HepG2 (cell line): ENCODE measurements around the gene ANTKMT. TPM values are rescaled to one million over a fixed set of nuclear protein-coding genes. Genes with fewer than 3 reads are reported as not detected.

Experiments used
- HNRNPUL1 ChIP-seq: fragments of 200-400 bp; formaldehyde crosslinking; IDR thresholded peaks from 2 replicates; pipeline ENCODE4 v1.6.1; 2017; ENCODE audit warnings: low read depth, mild to moderate bottlenecking, low read length, moderate library complexity
- SRY ChIP-seq: sonication (generic); formaldehyde crosslinking; IDR thresholded peaks from 2 replicates; pipeline ENCODE4 v1.8.0; 2022; ENCODE audit warnings: mild to moderate bottlenecking, missing genetic modification reagents
- ZNF33A ChIP-seq: sonication (generic); formaldehyde crosslinking; IDR thresholded peaks from 2 replicates; pipeline ENCODE4 v1.5.1; 2020; ENCODE audit warnings: missing genetic modification reagents, mild to moderate bottlenecking, moderate library complexity, borderline replicate concordance
- ZNF607 ChIP-seq: sonication (generic); formaldehyde crosslinking; IDR thresholded peaks from 2 replicates; pipeline ENCODE4 v1.5.1; 2020; ENCODE audit warnings: missing genetic modification reagents, mild to moderate bottlenecking, borderline replicate concordance
- ZNF878 ChIP-seq: sonication (generic); formaldehyde crosslinking; IDR thresholded peaks from 2 replicates; pipeline ENCODE4 v1.8.1; 2023; ENCODE audit warnings: mild to moderate bottlenecking, missing genetic modification reagents, moderate library complexity
- polyA plus RNA-seq, 8 experiments: library from polyadenylated mRNA; depleted of rRNA in 3 of 8; stranded (reverse) in 7 of 8; unstranded in 1 of 8; fragments of >200 nt; fragmentation: Illumina TruSeq in 4 of 8; extraction: Trizol in 4 of 8; gene quantifications; 2 replicates each; pipeline versions ENCODE4 v1.2.1 to v1.2.3, GENCODE V29; 2011 to 2016; ENCODE audit warnings: low read depth in 4 of 8, missing spikeins in 1 of 8, mixed read lengths in 1 of 8; ENCODE audit not compliant: insufficient read depth in 1 of 8
- total RNA-seq, 5 experiments: library from RNA; depleted of rRNA; stranded (reverse); fragments of >200 nt; fragmentation: Illumina TruSeq; extraction: Trizol; gene quantifications; 2 replicates each; pipeline ENCODE4 v1.2.3, GENCODE V29; 2016; ENCODE audit warnings: low read depth in 1 of 5
- TF ChIP-seq, protein P1 (sequence below): sonication (generic); formaldehyde crosslinking; IDR thresholded peaks from 2 replicates; pipeline ENCODE4 v1.5.0; 2020; ENCODE audit warnings: missing genetic modification reagents, mild to moderate bottlenecking, borderline replicate concordance
- TF ChIP-seq, protein P2 (sequence below): sonication (generic); formaldehyde crosslinking; IDR thresholded peaks from 2 replicates; pipeline ENCODE4 v1.9.0; 2022; ENCODE audit warnings: missing genetic modification reagents, mild to moderate bottlenecking, borderline replicate concordance
- TF ChIP-seq, protein P3 (sequence below): fragments of 450-650 bp; IDR thresholded peaks from 2 replicates; pipeline ENCODE4 v1.6.1; 2017
- TF ChIP-seq, protein P4 (sequence below): sonication (generic); formaldehyde crosslinking; IDR thresholded peaks from 2 replicates; pipeline ENCODE4 v1.5.0; 2020; ENCODE audit warnings: missing genetic modification reagents
- TF ChIP-seq, protein P5 (sequence below): sonication (generic); formaldehyde crosslinking; IDR thresholded peaks from 2 replicates; pipeline ENCODE4 v1.8.1; 2023; ENCODE audit warnings: mild to moderate bottlenecking, missing genetic modification reagents
- TF ChIP-seq, protein P6 (sequence below): sonication (generic); formaldehyde crosslinking; IDR thresholded peaks from 2 replicates; pipeline ENCODE4 v1.5.0; 2020; ENCODE audit warnings: mild to moderate bottlenecking, missing genetic modification reagents
- TF ChIP-seq, protein P7 (sequence below): sonication (generic); formaldehyde crosslinking; IDR thresholded peaks from 2 replicates; pipeline ENCODE4 v1.8.0; 2022; ENCODE audit warnings: mild to moderate bottlenecking, missing genetic modification reagents, borderline replicate concordance
- TF ChIP-seq, protein P8 (sequence below): sonication (generic); formaldehyde crosslinking; IDR thresholded peaks from 2 replicates; pipeline ENCODE4 v1.5.0; 2020; ENCODE audit warnings: missing genetic modification reagents, mild to moderate bottlenecking, borderline replicate concordance

ANTKMT gene
- total and polyA plus RNA-seq, 2 of the 13 experiments (the other 11 are each of a cell fraction or from before 2014, with no cell fraction given), result 7.5 to 47.8 TPM

DNA sequence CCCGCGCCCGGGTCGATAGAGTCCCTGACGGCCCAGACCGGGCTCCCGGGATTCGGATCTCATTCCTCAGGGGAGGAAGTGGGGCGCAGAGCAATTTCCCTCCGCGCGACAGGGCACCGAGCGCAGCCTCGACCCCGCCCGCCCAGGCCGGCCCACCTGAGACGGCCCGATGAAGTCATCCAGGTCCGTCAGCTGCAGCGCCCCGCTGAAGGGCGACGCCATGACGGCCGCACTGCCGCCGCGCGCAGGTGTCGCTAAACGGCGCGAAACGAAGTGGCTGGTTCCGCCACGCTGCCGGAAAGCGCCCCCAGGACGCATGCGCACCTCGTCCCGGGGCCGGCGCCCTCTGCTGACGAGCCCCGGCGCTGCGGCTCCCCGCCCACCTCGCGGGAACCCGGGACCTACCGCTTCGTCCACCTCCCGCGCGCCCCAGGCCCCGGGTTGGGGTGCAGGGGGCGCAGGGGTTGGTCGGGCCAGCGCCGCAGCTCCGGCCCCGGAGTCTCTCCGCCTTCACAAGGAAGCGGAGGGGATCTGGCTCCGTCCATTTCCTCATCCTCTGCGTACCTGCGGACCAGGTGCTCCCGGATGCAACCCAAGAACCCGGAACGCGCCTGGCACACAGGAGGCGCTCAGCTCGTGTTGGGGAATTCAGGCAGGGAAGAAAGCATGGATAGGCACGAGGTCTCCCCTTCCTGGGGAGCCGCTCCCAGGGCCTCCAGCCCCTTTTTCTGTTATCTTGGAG lies 20.0 kb downstream of the ANTKMT start, which contains the start of gene CIAO3 (continued):
- TF ChIP-seq ZNF33A (CRISPR knock-in tag), result no peak
- TF ChIP-seq, protein P1, sequence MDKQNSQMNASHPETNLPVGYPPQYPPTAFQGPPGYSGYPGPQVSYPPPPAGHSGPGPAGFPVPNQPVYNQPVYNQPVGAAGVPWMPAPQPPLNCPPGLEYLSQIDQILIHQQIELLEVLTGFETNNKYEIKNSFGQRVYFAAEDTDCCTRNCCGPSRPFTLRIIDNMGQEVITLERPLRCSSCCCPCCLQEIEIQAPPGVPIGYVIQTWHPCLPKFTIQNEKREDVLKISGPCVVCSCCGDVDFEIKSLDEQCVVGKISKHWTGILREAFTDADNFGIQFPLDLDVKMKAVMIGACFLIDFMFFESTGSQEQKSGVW, result peak; percentile 74; the same call in 1 of the 2 replicates
- TF ChIP-seq SRY (CRISPR knock-in tag), result peak; percentile 47; the same call in 1 of the 2 replicates
- TF ChIP-seq, protein P2, sequence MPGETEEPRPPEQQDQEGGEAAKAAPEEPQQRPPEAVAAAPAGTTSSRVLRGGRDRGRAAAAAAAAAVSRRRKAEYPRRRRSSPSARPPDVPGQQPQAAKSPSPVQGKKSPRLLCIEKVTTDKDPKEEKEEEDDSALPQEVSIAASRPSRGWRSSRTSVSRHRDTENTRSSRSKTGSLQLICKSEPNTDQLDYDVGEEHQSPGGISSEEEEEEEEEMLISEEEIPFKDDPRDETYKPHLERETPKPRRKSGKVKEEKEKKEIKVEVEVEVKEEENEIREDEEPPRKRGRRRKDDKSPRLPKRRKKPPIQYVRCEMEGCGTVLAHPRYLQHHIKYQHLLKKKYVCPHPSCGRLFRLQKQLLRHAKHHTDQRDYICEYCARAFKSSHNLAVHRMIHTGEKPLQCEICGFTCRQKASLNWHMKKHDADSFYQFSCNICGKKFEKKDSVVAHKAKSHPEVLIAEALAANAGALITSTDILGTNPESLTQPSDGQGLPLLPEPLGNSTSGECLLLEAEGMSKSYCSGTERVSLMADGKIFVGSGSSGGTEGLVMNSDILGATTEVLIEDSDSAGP, result peak; percentile 91
- TF ChIP-seq, protein P3, sequence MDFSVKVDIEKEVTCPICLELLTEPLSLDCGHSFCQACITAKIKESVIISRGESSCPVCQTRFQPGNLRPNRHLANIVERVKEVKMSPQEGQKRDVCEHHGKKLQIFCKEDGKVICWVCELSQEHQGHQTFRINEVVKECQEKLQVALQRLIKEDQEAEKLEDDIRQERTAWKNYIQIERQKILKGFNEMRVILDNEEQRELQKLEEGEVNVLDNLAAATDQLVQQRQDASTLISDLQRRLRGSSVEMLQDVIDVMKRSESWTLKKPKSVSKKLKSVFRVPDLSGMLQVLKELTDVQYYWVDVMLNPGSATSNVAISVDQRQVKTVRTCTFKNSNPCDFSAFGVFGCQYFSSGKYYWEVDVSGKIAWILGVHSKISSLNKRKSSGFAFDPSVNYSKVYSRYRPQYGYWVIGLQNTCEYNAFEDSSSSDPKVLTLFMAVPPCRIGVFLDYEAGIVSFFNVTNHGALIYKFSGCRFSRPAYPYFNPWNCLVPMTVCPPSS, result no peak
- TF ChIP-seq, protein P4, sequence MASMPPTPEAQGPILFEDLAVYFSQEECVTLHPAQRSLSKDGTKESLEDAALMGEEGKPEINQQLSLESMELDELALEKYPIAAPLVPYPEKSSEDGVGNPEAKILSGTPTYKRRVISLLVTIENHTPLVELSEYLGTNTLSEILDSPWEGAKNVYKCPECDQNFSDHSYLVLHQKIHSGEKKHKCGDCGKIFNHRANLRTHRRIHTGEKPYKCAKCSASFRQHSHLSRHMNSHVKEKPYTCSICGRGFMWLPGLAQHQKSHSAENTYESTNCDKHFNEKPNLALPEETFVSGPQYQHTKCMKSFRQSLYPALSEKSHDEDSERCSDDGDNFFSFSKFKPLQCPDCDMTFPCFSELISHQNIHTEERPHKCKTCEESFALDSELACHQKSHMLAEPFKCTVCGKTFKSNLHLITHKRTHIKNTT (CRISPR knock-in tag), result no peak
- TF ChIP-seq, protein P5, sequence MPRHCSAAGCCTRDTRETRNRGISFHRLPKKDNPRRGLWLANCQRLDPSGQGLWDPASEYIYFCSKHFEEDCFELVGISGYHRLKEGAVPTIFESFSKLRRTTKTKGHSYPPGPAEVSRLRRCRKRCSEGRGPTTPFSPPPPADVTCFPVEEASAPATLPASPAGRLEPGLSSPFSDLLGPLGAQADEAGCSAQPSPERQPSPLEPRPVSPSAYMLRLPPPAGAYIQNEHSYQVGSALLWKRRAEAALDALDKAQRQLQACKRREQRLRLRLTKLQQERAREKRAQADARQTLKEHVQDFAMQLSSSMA (CRISPR knock-in tag), result peak; percentile 100
- peak; percentile 72 for TF ChIP-seq ZNF607 (CRISPR knock-in tag)
- TF ChIP-seq ZNF878 (CRISPR knock-in tag), result no peak
- TF ChIP-seq, protein P6, sequence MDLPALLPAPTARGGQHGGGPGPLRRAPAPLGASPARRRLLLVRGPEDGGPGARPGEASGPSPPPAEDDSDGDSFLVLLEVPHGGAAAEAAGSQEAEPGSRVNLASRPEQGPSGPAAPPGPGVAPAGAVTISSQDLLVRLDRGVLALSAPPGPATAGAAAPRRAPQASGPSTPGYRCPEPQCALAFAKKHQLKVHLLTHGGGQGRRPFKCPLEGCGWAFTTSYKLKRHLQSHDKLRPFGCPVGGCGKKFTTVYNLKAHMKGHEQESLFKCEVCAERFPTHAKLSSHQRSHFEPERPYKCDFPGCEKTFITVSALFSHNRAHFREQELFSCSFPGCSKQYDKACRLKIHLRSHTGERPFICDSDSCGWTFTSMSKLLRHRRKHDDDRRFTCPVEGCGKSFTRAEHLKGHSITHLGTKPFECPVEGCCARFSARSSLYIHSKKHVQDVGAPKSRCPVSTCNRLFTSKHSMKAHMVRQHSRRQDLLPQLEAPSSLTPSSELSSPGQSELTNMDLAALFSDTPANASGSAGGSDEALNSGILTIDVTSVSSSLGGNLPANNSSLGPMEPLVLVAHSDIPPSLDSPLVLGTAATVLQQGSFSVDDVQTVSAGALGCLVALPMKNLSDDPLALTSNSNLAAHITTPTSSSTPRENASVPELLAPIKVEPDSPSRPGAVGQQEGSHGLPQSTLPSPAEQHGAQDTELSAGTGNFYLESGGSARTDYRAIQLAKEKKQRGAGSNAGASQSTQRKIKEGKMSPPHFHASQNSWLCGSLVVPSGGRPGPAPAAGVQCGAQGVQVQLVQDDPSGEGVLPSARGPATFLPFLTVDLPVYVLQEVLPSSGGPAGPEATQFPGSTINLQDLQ (CRISPR knock-in tag), result no peak; the same call in none of the 2 replicates
- TF ChIP-seq HNRNPUL1, result no peak
- TF ChIP-seq, protein P7, sequence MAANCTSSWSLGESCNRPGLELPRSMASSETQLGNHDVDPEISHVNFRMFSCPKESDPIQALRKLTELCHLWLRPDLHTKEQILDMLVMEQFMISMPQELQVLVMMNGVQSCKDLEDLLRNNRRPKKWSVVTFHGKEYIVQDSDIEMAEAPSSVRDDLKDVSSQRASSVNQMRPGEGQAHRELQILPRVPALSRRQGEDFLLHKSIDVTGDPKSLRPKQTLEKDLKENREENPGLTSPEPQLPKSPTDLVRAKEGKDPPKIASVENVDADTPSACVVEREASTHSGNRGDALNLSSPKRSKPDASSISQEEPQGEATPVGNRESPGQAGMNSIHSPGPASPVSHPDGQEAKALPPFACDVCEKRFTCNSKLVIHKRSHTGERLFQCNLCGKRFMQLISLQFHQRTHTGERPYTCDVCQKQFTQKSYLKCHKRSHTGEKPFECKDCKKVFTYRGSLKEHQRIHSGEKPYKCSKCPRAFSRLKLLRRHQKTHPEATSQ, result no peak
- TF ChIP-seq, protein P8, sequence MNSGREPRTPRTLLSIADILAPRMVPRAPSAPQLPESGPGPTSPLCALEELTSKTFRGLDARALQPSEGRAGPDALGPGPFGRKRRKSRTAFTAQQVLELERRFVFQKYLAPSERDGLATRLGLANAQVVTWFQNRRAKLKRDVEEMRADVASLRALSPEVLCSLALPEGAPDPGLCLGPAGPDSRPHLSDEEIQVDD (CRISPR knock-in tag), result no peak
